K562 (cell line): Measurements from ENCODE around the gene EFNA2. TPM values are rescaled to one million over a fixed set of nuclear protein-coding genes. Genes with fewer than 3 reads are reported as not detected.

Experiments used
- CBX1 ChIP-seq: sonication (generic); IDR thresholded peaks from 2 replicates; pipeline ENCODE4 v1.6.1; 2016; ENCODE audit warnings: antibody characterized with exemption, low read depth, mild to moderate bottlenecking
- HDAC8 ChIP-seq: fragments of 450-650 bp; IDR thresholded peaks from 2 replicates; pipeline ENCODE4 v1.6.1; 2016; ENCODE audit warnings: mild to moderate bottlenecking, missing genetic modification characterization, moderate library complexity, missing compliant biosample characterization
- JUNB ChIP-seq: fragments of 450-650 bp; formaldehyde crosslinking; conservative IDR thresholded peaks from 2 replicates; pipeline ENCODE4 v1.4.0; 2020; ENCODE audit warnings: mild to moderate bottlenecking
- LARP7 ChIP-seq: fragments of 450-650 bp; IDR thresholded peaks from 2 replicates; pipeline ENCODE4 v1.6.1; 2016
- LCOR ChIP-seq: sonication (generic); formaldehyde crosslinking; IDR thresholded peaks from 2 replicates; pipeline ENCODE4 v1.8.0; 2022; ENCODE audit warnings: mild to moderate bottlenecking, missing genetic modification reagents
- SP1 ChIP-seq: sonication (generic); formaldehyde crosslinking; IDR thresholded peaks from 2 replicates; pipeline ENCODE4 v1.8.1; 2022; ENCODE audit warnings: mild to moderate bottlenecking, missing genetic modification reagents
- THRB ChIP-seq: fragments of 450-650 bp; formaldehyde crosslinking; conservative IDR thresholded peaks from 2 replicates; pipeline ENCODE4 v1.4.0; 2022; ENCODE audit warnings: mild to moderate bottlenecking, missing genetic modification characterization
- ZFX ChIP-seq: sonication (generic); formaldehyde crosslinking; IDR thresholded peaks from 2 replicates; pipeline ENCODE4 v1.8.0; 2022; ENCODE audit warnings: mild to moderate bottlenecking, missing genetic modification reagents, moderate library complexity
- ZNF197 ChIP-seq: fragments of 200-800 bp; sonication (Bioruptor generic); IDR thresholded peaks from 2 replicates; pipeline ENCODE4 v1.6.1; 2016; ENCODE audit warnings: low read depth, missing genetic modification characterization, missing compliant biosample characterization
- polyA plus RNA-seq, 8 experiments: library from polyadenylated mRNA; depleted of rRNA in 4 of 8; stranded (reverse) in 5 of 8; unstranded in 3 of 8; fragments of >200 nt; fragmentation: Nextera tagmentation in 2 of 8; fragmentation: Illumina TruSeq in 1 of 8; extraction: Ambion mirVana in 2 of 8; extraction: Trizol in 1 of 8; gene quantifications; 2 replicates each; pipeline versions ENCODE4 v1.2.1 to v1.2.3, GENCODE V29; 2011 to 2014; ENCODE audit warnings: inconsistent platforms in 1 of 8, missing spikeins in 1 of 8
- total RNA-seq, 7 experiments: library from RNA; depleted of rRNA in 6 of 7; stranded (reverse); fragments of >200 nt in 6 of 7; fragmentation: Illumina TruSeq in 2 of 7; extraction: Trizol in 2 of 7; gene quantifications; 2 replicates each; pipeline versions ENCODE4 v1.2.1 to v1.2.3, GENCODE V29; 2011 to 2021; ENCODE audit warnings: low replicate concordance in 1 of 7
- TF ChIP-seq, protein P1 (sequence below), 3 experiments: fragments of 200-800 bp in 1 of 3; fragments of 250-450 bp in 1 of 3; fragments of 450-650 bp in 1 of 3; sonication (Bioruptor Pico) in 1 of 3; sonication (Bioruptor generic) in 1 of 3; formaldehyde crosslinking in 1 of 3; IDR thresholded peaks; 2 replicates each; pipeline versions ENCODE4 v1.6.1 to v1.8.0; 2016 to 2022; ENCODE audit warnings: mild to moderate bottlenecking in 2 of 3, missing genetic modification characterization in 2 of 3, missing compliant biosample characterization in 1 of 3, moderate library complexity in 1 of 3
- TF ChIP-seq, protein P2 (sequence below), 2 experiments: fragments of 450-650 bp; formaldehyde crosslinking in 1 of 2; IDR thresholded peaks; 2 replicates each; pipeline versions ENCODE4 v1.4.0 to v1.6.1; 2014 to 2020; ENCODE audit warnings: mild to moderate bottlenecking in 2 of 2, borderline replicate concordance in 1 of 2, low read depth in 1 of 2
- TF ChIP-seq, protein P3 (sequence below): fragments of 250-450 bp; sonication (Bioruptor Pico); IDR thresholded peaks from 2 replicates; pipeline ENCODE4 v1.4.0; 2020; ENCODE audit warnings: mild to moderate bottlenecking

The EFNA2 gene
- total and polyA plus RNA-seq, 9 of the 15 experiments (the other 6 are each of a cell fraction or from before 2014, with no cell fraction given): 0.11 to 0.44 (median 0.15) TPM; not detected in 6

DNA sequence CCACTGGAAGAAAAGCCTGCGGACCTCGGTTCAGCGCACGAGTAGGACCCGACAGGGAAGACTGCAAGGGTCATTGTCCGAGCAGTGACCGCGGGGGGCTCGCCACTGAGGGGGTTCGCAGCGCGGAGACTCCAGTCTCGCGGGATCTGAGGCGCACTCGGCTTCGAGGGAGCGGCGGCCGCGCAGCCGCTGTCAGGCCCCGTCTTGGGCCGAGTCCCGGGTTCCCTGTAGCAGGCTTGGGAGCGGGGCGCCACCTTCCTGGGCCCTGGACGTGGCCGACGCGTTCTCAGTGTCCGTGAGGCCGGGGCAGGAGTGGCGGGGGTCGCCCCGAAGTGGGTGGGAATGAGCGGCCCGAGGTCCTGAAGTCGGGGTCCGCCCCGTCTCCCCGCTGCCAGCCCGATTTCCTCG, 10.8 kb upstream of the EFNA2 start (continued):
- TF ChIP-seq ZNF197 (peak; percentile 38; the same call in 1 of the 2 replicates), LCOR (CRISPR knock-in tag) (peak; percentile 66; the same call in 1 of the 2 replicates), JUNB (no peak), SP1 (peak; percentile 12; the same call in 1 of the 2 replicates), LARP7 (no peak), THRB (CRISPR knock-in tag) (0 out of 2 replicates have a peak, but pooled peaks have one; percentile 51), ZFX (CRISPR knock-in tag) (peak; percentile 96; the same call in 1 of the 2 replicates), CBX1 (0 out of 2 replicates have a peak, but pooled peaks have one; percentile 11), HDAC8 (tag) (peak; percentile 61; the same call in 1 of the 2 replicates)
- TF ChIP-seq, protein P1, sequence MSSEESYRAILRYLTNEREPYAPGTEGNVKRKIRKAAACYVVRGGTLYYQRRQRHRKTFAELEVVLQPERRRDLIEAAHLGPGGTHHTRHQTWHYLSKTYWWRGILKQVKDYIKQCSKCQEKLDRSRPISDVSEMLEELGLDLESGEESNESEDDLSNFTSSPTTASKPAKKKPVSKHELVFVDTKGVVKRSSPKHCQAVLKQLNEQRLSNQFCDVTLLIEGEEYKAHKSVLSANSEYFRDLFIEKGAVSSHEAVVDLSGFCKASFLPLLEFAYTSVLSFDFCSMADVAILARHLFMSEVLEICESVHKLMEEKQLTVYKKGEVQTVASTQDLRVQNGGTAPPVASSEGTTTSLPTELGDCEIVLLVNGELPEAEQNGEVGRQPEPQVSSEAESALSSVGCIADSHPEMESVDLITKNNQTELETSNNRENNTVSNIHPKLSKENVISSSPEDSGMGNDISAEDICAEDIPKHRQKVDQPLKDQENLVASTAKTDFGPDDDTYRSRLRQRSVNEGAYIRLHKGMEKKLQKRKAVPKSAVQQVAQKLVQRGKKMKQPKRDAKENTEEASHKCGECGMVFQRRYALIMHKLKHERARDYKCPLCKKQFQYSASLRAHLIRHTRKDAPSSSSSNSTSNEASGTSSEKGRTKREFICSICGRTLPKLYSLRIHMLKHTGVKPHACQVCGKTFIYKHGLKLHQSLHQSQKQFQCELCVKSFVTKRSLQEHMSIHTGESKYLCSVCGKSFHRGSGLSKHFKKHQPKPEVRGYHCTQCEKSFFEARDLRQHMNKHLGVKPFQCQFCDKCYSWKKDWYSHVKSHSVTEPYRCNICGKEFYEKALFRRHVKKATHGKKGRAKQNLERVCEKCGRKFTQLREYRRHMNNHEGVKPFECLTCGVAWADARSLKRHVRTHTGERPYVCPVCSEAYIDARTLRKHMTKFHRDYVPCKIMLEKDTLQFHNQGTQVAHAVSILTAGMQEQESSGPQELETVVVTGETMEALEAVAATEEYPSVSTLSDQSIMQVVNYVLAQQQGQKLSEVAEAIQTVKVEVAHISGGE (CRISPR knock-in tag; IDR thresholded peaks at IDR 0.05): peak in 1 of 3 experiments; percentile 32; a peak in 1 of 6 replicates
- TF ChIP-seq, protein P2, sequence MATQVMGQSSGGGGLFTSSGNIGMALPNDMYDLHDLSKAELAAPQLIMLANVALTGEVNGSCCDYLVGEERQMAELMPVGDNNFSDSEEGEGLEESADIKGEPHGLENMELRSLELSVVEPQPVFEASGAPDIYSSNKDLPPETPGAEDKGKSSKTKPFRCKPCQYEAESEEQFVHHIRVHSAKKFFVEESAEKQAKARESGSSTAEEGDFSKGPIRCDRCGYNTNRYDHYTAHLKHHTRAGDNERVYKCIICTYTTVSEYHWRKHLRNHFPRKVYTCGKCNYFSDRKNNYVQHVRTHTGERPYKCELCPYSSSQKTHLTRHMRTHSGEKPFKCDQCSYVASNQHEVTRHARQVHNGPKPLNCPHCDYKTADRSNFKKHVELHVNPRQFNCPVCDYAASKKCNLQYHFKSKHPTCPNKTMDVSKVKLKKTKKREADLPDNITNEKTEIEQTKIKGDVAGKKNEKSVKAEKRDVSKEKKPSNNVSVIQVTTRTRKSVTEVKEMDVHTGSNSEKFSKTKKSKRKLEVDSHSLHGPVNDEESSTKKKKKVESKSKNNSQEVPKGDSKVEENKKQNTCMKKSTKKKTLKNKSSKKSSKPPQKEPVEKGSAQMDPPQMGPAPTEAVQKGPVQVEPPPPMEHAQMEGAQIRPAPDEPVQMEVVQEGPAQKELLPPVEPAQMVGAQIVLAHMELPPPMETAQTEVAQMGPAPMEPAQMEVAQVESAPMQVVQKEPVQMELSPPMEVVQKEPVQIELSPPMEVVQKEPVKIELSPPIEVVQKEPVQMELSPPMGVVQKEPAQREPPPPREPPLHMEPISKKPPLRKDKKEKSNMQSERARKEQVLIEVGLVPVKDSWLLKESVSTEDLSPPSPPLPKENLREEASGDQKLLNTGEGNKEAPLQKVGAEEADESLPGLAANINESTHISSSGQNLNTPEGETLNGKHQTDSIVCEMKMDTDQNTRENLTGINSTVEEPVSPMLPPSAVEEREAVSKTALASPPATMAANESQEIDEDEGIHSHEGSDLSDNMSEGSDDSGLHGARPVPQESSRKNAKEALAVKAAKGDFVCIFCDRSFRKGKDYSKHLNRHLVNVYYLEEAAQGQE (IDR thresholded peaks at IDR 0.05; ENCODE audit: borderline replicate concordance): no peak
- TF ChIP-seq, protein P2 (CRISPR knock-in tag; IDR thresholded peaks at IDR 0.05; ENCODE audit: low read depth): 0 out of 2 replicates have a peak, but pooled peaks have one; percentile 17
- TF ChIP-seq, protein P3, sequence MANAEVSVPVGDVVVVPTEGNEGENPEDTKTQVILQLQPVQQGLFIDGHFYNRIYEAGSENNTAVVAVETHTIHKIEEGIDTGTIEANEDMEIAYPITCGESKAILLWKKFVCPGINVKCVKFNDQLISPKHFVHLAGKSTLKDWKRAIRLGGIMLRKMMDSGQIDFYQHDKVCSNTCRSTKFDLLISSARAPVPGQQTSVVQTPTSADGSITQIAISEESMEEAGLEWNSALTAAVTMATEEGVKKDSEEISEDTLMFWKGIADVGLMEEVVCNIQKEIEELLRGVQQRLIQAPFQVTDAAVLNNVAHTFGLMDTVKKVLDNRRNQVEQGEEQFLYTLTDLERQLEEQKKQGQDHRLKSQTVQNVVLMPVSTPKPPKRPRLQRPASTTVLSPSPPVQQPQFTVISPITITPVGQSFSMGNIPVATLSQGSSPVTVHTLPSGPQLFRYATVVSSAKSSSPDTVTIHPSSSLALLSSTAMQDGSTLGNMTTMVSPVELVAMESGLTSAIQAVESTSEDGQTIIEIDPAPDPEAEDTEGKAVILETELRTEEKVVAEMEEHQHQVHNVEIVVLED (CRISPR knock-in tag): no peak
